GM19455 (cell line): ENCODE data around the gene NAA60.
"Not testable (repeated sequence)": the region's sequence is repeated elsewhere in the genome, so short reads cannot be mapped to it uniquely, and the experiment has no call there.

ENCODE experiments used
- ATAC-seq: cut with Tn5 transposase; IDR thresholded peaks from one replicate; pipeline ENCODE4 v1.9.1; 2021; ENCODE audit not compliant: unreplicated experiment

Gene NAA60

GRCh38 chr16:3503523-3503922 lies 60.0 kb downstream of the NAA60 start:
- ATAC-seq: no peak

GRCh38 chr16:3508736-3509135 lies 65.3 kb downstream of the NAA60 start:
- no peak for ATAC-seq

- no peak for ATAC-seq
Measured at GRCh38 chr16:3509470-3509928, 66.0 kb downstream of the NAA60 start.

- no peak for ATAC-seq
Measured at GRCh38 chr16:3510416-3510815, 66.9 kb downstream of the NAA60 start.

- no peak for ATAC-seq
Measured at GRCh38 chr16:3511286-3512180, 68.1 kb downstream of the NAA60 start.

GRCh38 chr16:3513892-3514583 lies 70.6 kb downstream of the NAA60 start:
- no peak for ATAC-seq

- ATAC-seq: no peak
Measured at GRCh38 chr16:3514621-3515020, 71.1 kb downstream of the NAA60 start.

- no peak for ATAC-seq
Measured at GRCh38 chr16:3515897-3516296, 72.4 kb downstream of the NAA60 start.

GRCh38 chr16:3518292-3518985 lies 75.0 kb downstream of the NAA60 start:
- no peak for ATAC-seq

- no peak for ATAC-seq
Measured at GRCh38 chr16:3518986-3519348, 75.5 kb downstream of the NAA60 start.

GRCh38 chr16:3519581-3519980 lies 76.1 kb downstream of the NAA60 start:
- ATAC-seq: no peak

GRCh38 chr16:3520413-3520812 lies 76.9 kb downstream of the NAA60 start:
- no peak for ATAC-seq

GRCh38 chr16:3520841-3521240 lies 77.4 kb downstream of the NAA60 start:
- ATAC-seq: no peak

GRCh38 chr16:3523281-3523680 lies 79.8 kb downstream of the NAA60 start:
- ATAC-seq: no peak

GRCh38 chr16:3525951-3526350 lies 82.5 kb downstream of the NAA60 start:
- ATAC-seq: no peak

- not testable (repeated sequence) for ATAC-seq
Measured at GRCh38 chr16:3527216-3527829, 83.8 kb downstream of the NAA60 start.

- ATAC-seq: no peak
Measured at GRCh38 chr16:3528406-3528805, 84.9 kb downstream of the NAA60 start.

GRCh38 chr16:3529175-3529574 lies 85.7 kb downstream of the NAA60 start:
- no peak for ATAC-seq

- no peak for ATAC-seq
Measured at GRCh38 chr16:3530371-3530914, 87.0 kb downstream of the NAA60 start.

- ATAC-seq: no peak
Measured at GRCh38 chr16:3532741-3533140, 89.3 kb downstream of the NAA60 start.

- no peak for ATAC-seq
Measured at GRCh38 chr16:3534126-3534525, 90.6 kb downstream of the NAA60 start.
